ENCODE measurements around the gene GOT2. TPM values are rescaled to one million over a fixed set of nuclear protein-coding genes. Genes with fewer than 3 reads are reported as not detected.
A peak's percentile ranks its signal among the peaks of the same experiment; 100 is the strongest.
"Not testable (repeated sequence)": the region's sequence is repeated elsewhere in the genome, so short reads cannot be mapped to it uniquely, and the experiment has no call there.

The GOT2 gene
- total RNA-seq = 100 to 1,000 TPM in 2 of 4 donors, 10 to 100 TPM in 2; 37.3 to 134 (median 103) TPM

- ATAC-seq = peak; percentile 96
Measured at GRCh38 chr16:58733671-58734458, at the start of gene GOT2. GOT2 (minus strand) TSS chr16:58734316; CDS start chr16:58734228, 88 bp downstream.

DNA sequence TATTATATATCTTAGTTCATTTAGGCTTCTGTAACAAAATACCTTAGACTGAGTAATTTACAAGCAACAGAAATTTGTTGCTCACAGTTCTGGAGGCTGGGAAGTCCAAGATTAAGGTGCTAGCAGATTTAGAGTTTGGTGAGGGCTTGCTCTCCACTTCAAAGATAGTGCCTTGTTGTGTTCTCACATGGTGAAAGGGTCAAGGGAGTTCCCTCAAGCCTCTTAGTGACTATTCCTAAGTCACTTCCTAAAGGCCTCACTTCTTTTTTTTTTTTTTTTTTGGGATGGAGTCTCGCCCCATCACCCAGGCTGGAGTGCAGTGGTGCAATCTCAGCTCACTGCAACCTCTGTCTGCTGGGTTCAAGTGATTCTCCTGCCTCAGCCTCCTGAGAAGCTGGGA, 45.2 kb upstream of the GOT2 start:
- H3K9me3 ChIP-seq, H3K36me3 ChIP-seq, H3K27me3 ChIP-seq, H3K4me1 ChIP-seq, H3K4me3 ChIP-seq, ATAC-seq, H3K27ac ChIP-seq: not testable (repeated sequence)
- no CpG with 5 or more reads among the region's 1 CpG for WGBS, 2 donors (ENCODE audit: low coverage in 1 of 2)

More at GRCh38 chr16:58733671-58734458, at the start of gene GOT2:
- H3K9me3 ChIP-seq = no peaks in the 10 kb centered on the region
- H3K27me3 ChIP-seq = no peaks in the 10 kb centered on the region
- 0% methylated on average over 7 of the region's 68 CpGs; no CpG with 5 or more reads in 1 of the 2 donors for WGBS, 2 donors (ENCODE audit: low coverage in 1 of 2)
- peaks cover 2 to 59% (median 5%) of the 10 kb centered on the region in 3 donors for H3K4me1 ChIP-seq
- no peaks in the 10 kb centered on the region for H3K36me3 ChIP-seq
- H3K4me3 ChIP-seq = peak within 1 kb of the TSS; percentile 50 to 88
- peak within 1 kb of the TSS; percentile 31 to 89 (median 86) for H3K27ac ChIP-seq
- TF ChIP-seq EP300 (IDR thresholded peaks at IDR 0.05) (no peak), CTCF (IDR thresholded peaks at IDR 0.05) (peak; percentile 68 to 94 (median 77)), POLR2A (IDR thresholded peaks at IDR 0.05) (peak in 1 of 2 donors; percentile 22), POLR2AphosphoS5 (IDR thresholded peaks at IDR 0.05) (peak; percentile 78)

GRCh38 chr16:58773870-58774269, 39.8 kb upstream of the GOT2 start:
- no peak for TF ChIP-seq CTCF (IDR thresholded peaks at IDR 0.05)
- TF ChIP-seq POLR2A (IDR thresholded peaks at IDR 0.05) = no peak
- no peak for TF ChIP-seq EP300 (IDR thresholded peaks at IDR 0.05)
- TF ChIP-seq POLR2AphosphoS5 (IDR thresholded peaks at IDR 0.05) = no peak
- Histone ChIP-seq H3K4me1 (no peaks in the 10 kb centered on the region), H3K27me3 (no peaks in the 10 kb centered on the region), H3K4me3 (no peak overlapping the region), H3K36me3 (no peaks in the 10 kb centered on the region), H3K9me3 (no peaks in the 10 kb centered on the region), H3K27ac (no peak overlapping the region)
- no peak for ATAC-seq

GRCh38 chr16:58768145-58768544, 34.0 kb upstream of the GOT2 start:
- no peaks in the 10 kb centered on the region for H3K36me3 ChIP-seq
- H3K9me3 ChIP-seq = no peaks in the 10 kb centered on the region
- no peaks in the 10 kb centered on the region for H3K27me3 ChIP-seq
- 96% methylated on average over 2 of the region's 2 CpGs; no CpG with 5 or more reads in 1 of the 2 donors for WGBS, 2 donors (ENCODE audit: low coverage in 1 of 2)
- no peak for ATAC-seq
- no peak for TF ChIP-seq POLR2A (IDR thresholded peaks at IDR 0.05)
- no peak for TF ChIP-seq CTCF (IDR thresholded peaks at IDR 0.05)
- no peak for TF ChIP-seq POLR2AphosphoS5 (IDR thresholded peaks at IDR 0.05)
- TF ChIP-seq EP300 (IDR thresholded peaks at IDR 0.05) = no peak
- no peak overlapping the region for H3K4me3 ChIP-seq
- no peak overlapping the region for H3K27ac ChIP-seq
- no peaks in the 10 kb centered on the region for H3K4me1 ChIP-seq

GRCh38 chr16:58767581-58767980, 33.5 kb upstream of the GOT2 start:
- WGBS, 2 donors (ENCODE audit: low coverage in 1 of 2) = 64 to 80% methylated on average over 2 of the region's 2 CpGs
- TF ChIP-seq EP300 (IDR thresholded peaks at IDR 0.05) (no peak), POLR2A (IDR thresholded peaks at IDR 0.05) (no peak), CTCF (IDR thresholded peaks at IDR 0.05) (no peak), POLR2AphosphoS5 (IDR thresholded peaks at IDR 0.05) (no peak)
- no peak overlapping the region for H3K4me3 ChIP-seq
- H3K4me1 ChIP-seq = no peaks in the 10 kb centered on the region
- ATAC-seq = no peak
- H3K27me3 ChIP-seq = no peaks in the 10 kb centered on the region
- H3K9me3 ChIP-seq = no peaks in the 10 kb centered on the region
- no peak overlapping the region for H3K27ac ChIP-seq
- H3K36me3 ChIP-seq = no peaks in the 10 kb centered on the region

Data from gastroesophageal sphincter (tissue), 4 donors.